Body of pancreas (tissue), 4 donors: Measurements from ENCODE around the gene S100A4.

Experiments used
- CTCF ChIP-seq, 7 experiments: fragments of 450-650 bp in 4 of 7; fragments of 200-600 bp in 3 of 7; sonication (generic) in 3 of 7; IDR thresholded peaks; one replicate each; pipeline ENCODE4 v1.5.1; 2016 to 2019; ENCODE audit warnings: antibody characterized with exemption in 7 of 7
- POLR2A ChIP-seq, 3 donors: fragments of 450-650 bp; IDR thresholded peaks; one replicate each; pipeline ENCODE4 v1.6.1; 2016; ENCODE audit warnings: antibody characterized with exemption in 3 of 3, mild to moderate bottlenecking in 2 of 3

DNA sequence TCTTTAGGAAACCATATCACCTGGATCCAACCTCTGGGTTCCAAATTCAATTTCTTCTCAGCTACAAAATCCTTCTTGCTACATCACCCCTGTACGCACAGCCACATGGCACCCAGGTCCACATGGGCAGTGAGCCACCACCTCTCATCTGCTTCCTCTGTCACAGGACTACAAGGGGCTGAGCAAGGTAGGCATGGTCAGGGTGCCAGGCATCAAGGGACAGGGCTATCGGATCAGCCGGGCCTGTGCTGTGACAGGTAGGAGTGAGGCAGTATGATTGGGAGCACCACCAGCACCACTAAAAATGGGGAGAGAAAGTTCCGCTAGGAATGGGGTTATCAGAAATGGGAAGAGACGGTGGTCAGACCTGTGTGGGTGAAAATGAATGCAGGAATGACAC lies 39.2 kb downstream of the S100A4 start:
- TF ChIP-seq CTCF (IDR thresholded peaks at IDR 0.05) (no peak), POLR2A (IDR thresholded peaks at IDR 0.05) (no peak)
